Common myeloid progenitor, CD34-positive (primary cell): ENCODE results near the gene TTLL12.

Source experiments
- CTCF ChIA-PET: fragments of 350-600 bp; sonication (Branson Sonifier 250); formaldehyde crosslinking; loops from one replicate; lab custom pipeline; 2021; ENCODE audit warnings: antibody characterized with exemption; lab: Charles Lee
- POLR2A ChIA-PET: fragments of 350-600 bp; sonication (Branson Sonifier 250); formaldehyde crosslinking; loops from one replicate; lab custom pipeline; 2021; ENCODE audit warnings: antibody characterized with exemption; lab: Charles Lee
- DNase-seq, 3 donors: peaks; one replicate each; pipeline versions ENCODE4 v3.0.0 to v3.0.0-alpha.2; 2013
- H3K27ac ChIP-seq, 2 experiments: 1 replicate in 1 of 2; 2 replicates in 1 of 2; pipeline ENCODE4 v1.7.0; 2013; ENCODE audit warnings: inconsistent platforms in 2 of 2, low read length in 2 of 2, mild to moderate bottlenecking in 2 of 2, low read depth in 1 of 2, moderate library complexity in 1 of 2; ENCODE audit not compliant: severe bottlenecking in 2 of 2, insufficient read depth in 1 of 2, poor library complexity in 1 of 2
- H3K27me3 ChIP-seq, 5 experiments: replicated peaks in 2 of 5; 1 replicate in 3 of 5; 2 replicates in 2 of 5; pipeline versions ENCODE4 v1.6.1 to v1.7.0; 2013; ENCODE audit warnings: low read length in 4 of 5, mild to moderate bottlenecking in 2 of 5, moderate library complexity in 2 of 5, inconsistent platforms in 1 of 5; ENCODE audit not compliant: insufficient read depth in 5 of 5, control insufficient read depth in 4 of 5
- H3K36me3 ChIP-seq, 4 experiments: 1 replicate in 2 of 4; 2 replicates in 2 of 4; pipeline versions ENCODE4 v1.6.1 to v1.7.0; 2013; ENCODE audit warnings: low read length in 3 of 4, control low read depth in 1 of 4, mild to moderate bottlenecking in 1 of 4; ENCODE audit not compliant: control insufficient read depth in 4 of 4, insufficient read depth in 4 of 4
- H3K4me1 ChIP-seq, 4 experiments: 1 replicate in 3 of 4; 2 replicates in 1 of 4; pipeline versions ENCODE4 v1.6.1 to v1.7.1; 2013; ENCODE audit warnings: low read length in 3 of 4, mild to moderate bottlenecking in 3 of 4, control low read depth in 1 of 4, inconsistent platforms in 1 of 4, moderate library complexity in 1 of 4; ENCODE audit not compliant: control insufficient read depth in 4 of 4, insufficient read depth in 4 of 4; ENCODE audit errors: control extremely low read depth in 1 of 4
- H3K4me3 ChIP-seq, 7 experiments: 1 replicate in 4 of 7; 2 replicates in 3 of 7; pipeline versions ENCODE4 v1.5.1 to v1.7.0; 2013; ENCODE audit warnings: mild to moderate bottlenecking in 7 of 7, low read length in 6 of 7, moderate library complexity in 6 of 7, inconsistent platforms in 2 of 7, low read depth in 2 of 7, control low read depth in 1 of 7; ENCODE audit not compliant: insufficient read depth in 4 of 7, control insufficient read depth in 1 of 7; ENCODE audit errors: extremely low read depth in 1 of 7
- H3K9me3 ChIP-seq, 5 experiments: 1 replicate in 4 of 5; 2 replicates in 1 of 5; pipeline versions ENCODE4 v1.6.1 to v1.7.1; 2013; ENCODE audit warnings: low read length in 4 of 5, mild to moderate bottlenecking in 2 of 5, inconsistent platforms in 1 of 5, low read depth in 1 of 5, moderate library complexity in 1 of 5; ENCODE audit not compliant: control insufficient read depth in 4 of 5, insufficient read depth in 2 of 5; ENCODE audit errors: control extremely low read depth in 1 of 5
- WGBS: methylation state at CpG from one replicate; pipeline ENCODE4 v1.1.5; 2013; ENCODE audit not compliant: insufficient coverage; 5-methylcytosine and 5-hydroxymethylcytosine counted together

Gene TTLL12

DNA sequence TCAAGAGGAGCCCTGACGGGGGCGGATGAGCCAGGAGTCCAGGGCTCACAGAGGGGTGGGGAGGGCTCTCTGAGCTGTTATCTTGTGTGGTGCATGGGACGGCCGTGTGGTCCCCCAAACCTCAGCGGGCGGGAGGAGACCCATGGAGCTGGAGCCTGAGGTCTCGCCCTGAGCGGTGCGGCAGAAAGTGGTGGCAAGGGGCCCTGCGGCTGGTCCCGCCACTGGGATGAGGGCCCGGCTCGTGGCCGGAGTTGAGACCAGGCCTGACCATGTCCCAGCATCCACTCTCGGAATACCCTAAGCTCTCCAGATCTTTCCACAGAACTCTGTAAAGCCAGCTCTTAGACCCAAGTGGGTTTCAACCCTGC, 22.6 kb upstream of the TTLL12 start:
- WGBS: 97% methylated on average over 13 of the region's 15 CpGs
- H3K9me3 ChIP-seq: no peaks in the 10 kb centered on the region
- no peak for DNase-seq
- CTCF ChIA-PET: interaction anchor here (1.5 kb wide), 1 partner anchor 20 kb away, joined by 5 read pairs; no protein-coding TSS in a partner anchor
- POLR2A ChIA-PET: no interaction called here
- H3K36me3 ChIP-seq: no peaks in the 10 kb centered on the region
- no peak overlapping the region for H3K4me3 ChIP-seq
- H3K4me1 ChIP-seq: peaks cover 0 to 12% (median 5%) of the 10 kb centered on the region in 4 experiments
- H3K27me3 ChIP-seq: no peaks in the 10 kb centered on the region
- H3K27ac ChIP-seq: no peak overlapping the region

DNA sequence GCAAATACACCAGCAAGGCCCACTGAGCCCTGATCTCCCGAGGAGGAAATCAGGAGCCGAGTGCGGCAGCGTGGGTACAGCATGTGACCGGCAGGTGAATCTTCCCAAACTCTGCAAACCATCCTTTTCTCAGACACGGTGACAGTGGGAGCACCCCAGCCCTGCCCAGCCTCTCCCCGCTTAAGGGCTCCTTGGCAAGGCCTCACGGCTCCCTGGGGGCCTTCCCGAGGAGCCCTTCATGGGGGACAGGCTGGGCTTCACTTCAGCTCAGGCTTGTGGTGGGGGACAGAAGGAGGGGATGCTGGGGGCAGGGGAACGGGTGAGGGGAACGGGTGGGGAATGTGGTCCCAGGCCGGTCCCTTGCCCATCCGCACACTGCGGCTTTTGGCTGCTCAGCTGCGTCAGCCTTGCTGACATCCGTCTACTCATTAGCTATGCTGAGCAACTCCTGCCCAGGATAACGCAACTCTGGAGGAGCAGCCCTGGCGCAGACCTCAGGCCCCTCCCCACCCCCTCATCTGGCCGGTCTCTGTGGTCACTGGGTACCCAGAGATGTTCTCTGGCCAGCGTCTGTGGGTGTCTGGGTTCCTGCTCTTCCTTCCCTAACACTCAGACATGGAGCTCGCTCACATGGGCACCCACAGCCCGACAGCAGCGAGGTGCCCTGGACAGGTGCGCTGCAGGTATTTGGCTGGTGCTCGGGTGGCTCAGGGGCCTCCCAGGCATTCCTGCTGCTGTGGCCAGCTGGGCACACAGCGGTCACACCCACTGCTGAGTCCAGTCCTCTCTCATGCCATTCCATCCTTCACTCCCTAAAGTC, 22.0 kb upstream of the TTLL12 start:
- Histone ChIP-seq H3K4me3 (no peak overlapping the region), H3K27me3 (no peaks in the 10 kb centered on the region), H3K36me3 (no peaks in the 10 kb centered on the region), H3K4me1 (peaks cover 0 to 12% (median 5%) of the 10 kb centered on the region in 4 experiments), H3K27ac (no peak overlapping the region), H3K9me3 (no peaks in the 10 kb centered on the region)
- DNase-seq: no peak
- POLR2A ChIA-PET: no interaction called here
- CTCF ChIA-PET: interaction anchor here (1.5 kb wide), 1 partner anchor 20 kb away, joined by 5 read pairs; no protein-coding TSS in a partner anchor
- 97% methylated on average over 24 of the region's 26 CpGs for WGBS

DNA sequence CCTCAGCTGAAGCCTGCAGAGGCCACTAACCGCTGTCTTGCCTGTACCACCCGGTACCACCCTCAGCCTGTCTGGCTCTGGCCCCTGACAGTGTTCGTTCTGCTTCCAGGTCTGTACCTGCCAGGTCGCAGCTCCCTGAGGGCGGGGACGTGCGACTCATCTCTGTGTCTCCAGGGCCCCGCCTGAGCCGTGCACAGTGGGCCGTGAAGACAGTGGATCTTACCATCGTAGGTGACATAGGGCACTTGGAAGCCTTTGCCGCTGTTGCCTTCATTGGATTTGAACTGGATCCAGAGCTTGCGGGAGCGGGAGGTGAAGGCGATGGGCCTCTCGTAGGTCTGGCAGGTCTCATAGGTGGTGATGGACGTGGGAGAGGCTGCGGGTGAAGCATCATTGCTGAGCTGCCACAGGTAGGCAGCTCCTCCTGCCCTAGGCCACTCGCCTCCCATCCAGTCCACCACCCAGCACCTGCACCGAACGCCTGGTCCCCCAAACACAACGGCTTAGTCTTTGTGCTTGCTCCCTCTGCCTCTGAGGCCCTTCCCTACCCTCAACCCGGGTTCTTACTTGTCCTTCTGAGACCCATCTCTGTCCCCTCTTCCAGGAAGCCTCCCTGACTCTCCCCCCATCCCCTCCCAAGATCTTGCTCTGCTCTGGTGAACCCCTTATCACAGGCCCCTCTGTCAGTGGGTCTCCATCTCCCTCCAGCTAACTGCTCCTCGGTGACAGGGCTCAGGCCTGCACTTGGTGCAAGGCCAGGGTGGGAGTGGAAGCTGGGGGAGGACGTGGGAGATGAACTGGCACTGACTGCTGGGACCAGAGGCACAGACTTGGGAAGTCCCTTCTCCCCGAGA, 21.1 kb upstream of the TTLL12 start:
- ChIA-PET POLR2A (no interaction called here), CTCF (interaction anchor here (1.3 to 1.5 kb wide), 2 partner anchors 13 to 21 kb away, joined by 5 read pairs; no protein-coding TSS in a partner anchor)
- no peak for DNase-seq
- Histone ChIP-seq H3K4me3 (no peak overlapping the region), H3K36me3 (no peaks in the 10 kb centered on the region), H3K27ac (no peak overlapping the region), H3K9me3 (no peaks in the 10 kb centered on the region), H3K4me1 (peaks cover 0 to 12% (median 5%) of the 10 kb centered on the region in 4 experiments), H3K27me3 (no peaks in the 10 kb centered on the region)
- 97% methylated on average over 23 of the region's 26 CpGs for WGBS

DNA sequence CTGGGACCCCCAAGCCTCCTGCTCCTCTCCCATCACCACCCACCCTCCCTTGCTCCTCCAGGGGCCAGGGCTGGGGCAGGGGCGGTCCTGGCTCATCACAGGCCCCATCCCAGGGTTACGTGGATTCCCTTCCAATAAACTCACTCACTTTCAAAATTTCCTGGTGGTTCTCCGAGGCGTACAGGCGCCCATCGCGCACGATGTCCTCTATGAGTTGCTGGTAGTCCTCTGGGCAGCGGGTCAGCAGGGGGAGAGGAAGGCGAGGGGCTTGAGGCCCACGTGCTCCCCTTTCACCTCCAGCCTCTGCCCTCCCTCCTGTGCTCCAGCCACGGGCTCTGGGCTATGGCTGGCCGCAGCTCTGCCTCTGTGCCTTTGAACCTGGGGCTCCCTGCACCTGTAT, 20.5 kb upstream of the TTLL12 start:
- no peaks in the 10 kb centered on the region for H3K36me3 ChIP-seq
- no peak overlapping the region for H3K4me3 ChIP-seq
- H3K27me3 ChIP-seq: no peaks in the 10 kb centered on the region
- peaks cover 0 to 12% (median 5%) of the 10 kb centered on the region in 4 experiments for H3K4me1 ChIP-seq
- no peak for DNase-seq
- ChIA-PET POLR2A (no interaction called here), CTCF (interaction anchor here (1.3 kb wide), 1 partner anchor 14 kb away, joined by 5 read pairs; no protein-coding TSS in a partner anchor)
- no peaks in the 10 kb centered on the region for H3K9me3 ChIP-seq
- H3K27ac ChIP-seq: no peak overlapping the region
- over 99% methylated on average over 13 of the region's 13 CpGs for WGBS

GRCh38 chr22:43206509-43207161, 19.7 kb upstream of the TTLL12 start:
- Histone ChIP-seq H3K9me3 (no peaks in the 10 kb centered on the region), H3K36me3 (no peaks in the 10 kb centered on the region), H3K27me3 (no peaks in the 10 kb centered on the region), H3K27ac (no peak overlapping the region), H3K4me1 (peaks cover 0 to 12% (median 5%) of the 10 kb centered on the region in 4 experiments), H3K4me3 (peak overlapping the region in 1 of 7 experiments; percentile 42)
- WGBS: 36% methylated on average over 20 of the region's 23 CpGs
- ChIA-PET POLR2A (no interaction called here), CTCF (interaction anchor here (1.3 kb wide), 1 partner anchor 14 kb away, joined by 5 read pairs; no protein-coding TSS in a partner anchor)
- DNase-seq: peak in 1 of 3 donors; percentile 17

DNA sequence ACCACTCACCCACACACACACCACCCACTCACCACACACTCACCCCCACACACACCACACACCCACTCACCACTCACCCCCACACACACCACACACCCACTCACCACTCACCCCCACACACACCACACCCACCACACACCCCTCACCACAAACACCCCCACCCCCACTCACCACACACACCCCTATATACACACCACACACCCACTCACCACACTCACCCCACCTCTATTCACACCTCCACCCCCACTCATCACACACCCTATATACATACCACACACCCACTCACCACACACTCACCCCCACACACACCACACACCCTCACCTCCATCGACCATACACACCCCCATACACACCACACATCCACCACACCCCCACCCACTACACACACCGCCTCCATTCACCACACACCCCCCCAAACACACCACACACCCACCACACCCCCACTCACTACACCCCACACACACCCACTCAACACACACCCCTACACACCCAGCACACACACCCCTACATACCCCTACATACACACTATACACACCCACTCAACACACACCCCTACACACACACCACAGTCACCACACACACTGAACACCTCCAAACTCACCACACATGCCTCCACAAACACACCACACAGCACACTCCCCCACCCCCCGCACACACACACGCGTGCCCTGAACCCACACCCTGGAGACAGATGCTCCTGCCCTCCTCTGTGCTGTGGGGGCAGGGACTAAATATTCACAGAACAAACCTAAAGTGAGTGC, 19.0 kb upstream of the TTLL12 start:
- Histone ChIP-seq H3K27me3 (no peaks in the 10 kb centered on the region), H3K4me1 (peaks cover 0 to 12% (median 5%) of the 10 kb centered on the region in 4 experiments), H3K4me3 (no peak overlapping the region), H3K36me3 (no peaks in the 10 kb centered on the region), H3K9me3 (no peaks in the 10 kb centered on the region), H3K27ac (no peak overlapping the region)
- ChIA-PET POLR2A (no interaction called here), CTCF (no interaction called here)
- DNase-seq: peak in 2 of 3 donors; percentile 24 to 46
- 62% methylated on average over 3 of the region's 5 CpGs for whole genome bisulfite sequencing
